ENCODE measurements around the gene CLPTM1. TPM values are rescaled to one million over a fixed set of nuclear protein-coding genes. Genes with fewer than 3 reads are reported as not detected.

Gene CLPTM1
- total RNA-seq, 2 donors from 2014 or later, result 63.1 to 69.3 TPM

DNA sequence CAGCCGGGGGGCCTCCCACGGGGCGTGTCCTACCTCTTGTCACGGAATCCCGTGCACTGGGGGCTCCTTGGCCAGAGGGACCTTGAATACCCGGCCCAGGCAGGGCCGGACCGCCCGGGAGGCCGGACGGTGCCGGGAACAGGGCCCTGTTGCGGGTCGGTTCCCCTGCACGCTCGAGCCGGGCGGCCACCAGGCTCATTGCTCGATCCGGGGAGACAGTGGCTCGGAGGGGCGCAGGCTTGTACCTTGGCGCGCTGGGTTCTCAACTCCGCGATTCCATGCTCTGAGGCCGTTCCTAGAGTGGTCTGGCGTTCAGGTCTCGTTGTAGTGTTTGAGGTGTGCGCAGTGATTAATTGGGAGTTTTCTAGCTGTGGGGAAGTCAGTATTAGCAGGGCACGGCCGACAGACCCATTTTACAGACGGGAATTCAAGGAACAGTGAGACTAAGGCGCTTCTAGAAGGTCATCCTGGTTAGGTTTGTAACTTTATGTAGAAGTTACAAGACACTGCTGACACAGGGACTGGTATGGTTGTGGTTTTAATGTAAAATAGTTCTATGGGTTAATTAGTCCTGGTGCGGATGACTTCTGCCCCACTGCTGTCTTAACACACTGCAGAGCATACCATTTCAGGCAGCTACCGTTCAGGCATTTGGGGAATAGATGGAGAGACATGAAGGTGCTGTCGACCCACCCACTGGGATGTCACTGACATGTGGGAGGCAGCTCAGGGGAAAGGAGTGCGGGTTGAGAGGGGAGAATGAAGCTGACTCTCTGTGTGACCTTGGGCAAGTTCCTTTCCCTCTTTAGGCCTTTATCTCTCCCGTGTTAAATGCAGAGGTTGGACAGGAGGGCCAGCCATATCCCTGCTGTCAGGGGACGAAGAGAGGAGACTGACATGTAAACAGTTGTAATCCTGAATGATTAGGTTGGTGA lies 592 bp downstream of the CLPTM1 start:
- H3K27ac ChIP-seq, result peak overlapping the region; percentile 49 to 89
- no peak for TF ChIP-seq CTCF (IDR thresholded peaks at IDR 0.05)
- ATAC-seq (ENCODE audit: insufficient number of reproducible peaks, low FRiP score, low read depth) (no peak), DNase-seq (ENCODE audit: low spot score) (no peak)
- no peaks in the 10 kb centered on the region for H3K9me3 ChIP-seq
- H3K4me3 ChIP-seq, result peak overlapping the region; percentile 99
- H3K27me3 ChIP-seq (replicated peaks; ENCODE audit: insufficient read depth), result no peaks in the 10 kb centered on the region
- peaks cover 12 to 42% of the 10 kb centered on the region in 2 donors for H3K4me1 ChIP-seq (ENCODE audit: control insufficient read depth in 1 of 2, low read depth in 2 of 2)
- H3K36me3 ChIP-seq, result peaks cover 7% of the 10 kb centered on the region

DNA sequence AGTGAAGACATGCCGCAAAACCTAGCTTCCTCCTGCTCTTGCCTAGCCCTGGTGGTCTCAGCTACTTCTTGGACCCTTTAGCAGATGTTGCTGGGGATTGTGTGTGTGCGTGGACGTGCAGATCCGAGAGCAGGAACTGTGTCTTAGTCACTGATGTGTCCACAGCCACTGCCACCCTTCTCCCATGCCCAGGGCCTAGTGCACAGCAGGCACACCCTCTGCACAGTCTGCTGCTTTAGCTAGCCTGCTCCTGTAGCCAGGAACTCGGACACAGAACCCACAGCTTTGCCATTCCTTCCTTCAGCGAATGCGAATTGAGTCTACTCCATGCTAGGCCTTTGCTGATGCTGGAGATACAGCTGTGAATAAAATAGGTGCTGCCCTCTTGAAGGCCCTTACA lies 2.3 kb downstream of the CLPTM1 start:
- H3K9me3 ChIP-seq, result no peaks in the 10 kb centered on the region
- ATAC-seq (ENCODE audit: insufficient number of reproducible peaks, low FRiP score, low read depth) (no peak), DNase-seq (ENCODE audit: low spot score) (no peak)
- H3K4me3 ChIP-seq, result no peak overlapping the region
- H3K27me3 ChIP-seq (replicated peaks; ENCODE audit: insufficient read depth), result no peaks in the 10 kb centered on the region
- no peak overlapping the region for H3K27ac ChIP-seq
- H3K4me1 ChIP-seq (ENCODE audit: control insufficient read depth in 1 of 2, low read depth in 2 of 2), result peaks cover 12 to 36% of the 10 kb centered on the region in 2 donors
- no peak for TF ChIP-seq CTCF (IDR thresholded peaks at IDR 0.05)
- H3K36me3 ChIP-seq, result peaks cover 13% of the 10 kb centered on the region

DNA sequence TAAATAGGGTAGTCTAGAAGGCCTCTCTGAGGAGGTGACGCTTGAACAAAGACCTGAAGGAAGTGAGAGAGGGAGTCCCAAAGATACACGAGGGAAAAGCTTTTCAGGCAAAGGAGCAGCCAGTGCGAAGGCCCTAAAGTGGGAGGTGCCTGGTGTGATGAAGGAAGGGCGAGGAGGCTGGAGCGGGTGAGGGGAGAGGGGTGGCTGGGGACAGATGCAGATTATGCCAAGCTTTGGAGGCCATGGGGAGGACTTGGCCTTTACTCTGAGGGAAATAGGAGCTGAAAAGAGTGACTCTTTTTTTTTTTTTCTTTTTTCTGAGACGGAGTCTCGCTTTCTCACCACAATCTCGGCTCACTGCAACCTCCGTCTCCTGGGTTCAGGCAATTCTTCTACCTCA lies 2.9 kb downstream of the CLPTM1 start:
- Histone ChIP-seq H3K27me3 (replicated peaks; ENCODE audit: insufficient read depth) (no peaks in the 10 kb centered on the region), H3K9me3 (no peaks in the 10 kb centered on the region), H3K36me3 (peaks cover 17% of the 10 kb centered on the region), H3K4me1 (ENCODE audit: control insufficient read depth in 1 of 2, low read depth in 2 of 2) (peaks cover 12 to 36% of the 10 kb centered on the region in 2 donors), H3K4me3 (no peak overlapping the region), H3K27ac (no peak overlapping the region)
- no peak for DNase-seq (ENCODE audit: low spot score)
- TF ChIP-seq CTCF (IDR thresholded peaks at IDR 0.05), result no peak
- no peak for ATAC-seq (ENCODE audit: insufficient number of reproducible peaks, low FRiP score, low read depth)

DNA sequence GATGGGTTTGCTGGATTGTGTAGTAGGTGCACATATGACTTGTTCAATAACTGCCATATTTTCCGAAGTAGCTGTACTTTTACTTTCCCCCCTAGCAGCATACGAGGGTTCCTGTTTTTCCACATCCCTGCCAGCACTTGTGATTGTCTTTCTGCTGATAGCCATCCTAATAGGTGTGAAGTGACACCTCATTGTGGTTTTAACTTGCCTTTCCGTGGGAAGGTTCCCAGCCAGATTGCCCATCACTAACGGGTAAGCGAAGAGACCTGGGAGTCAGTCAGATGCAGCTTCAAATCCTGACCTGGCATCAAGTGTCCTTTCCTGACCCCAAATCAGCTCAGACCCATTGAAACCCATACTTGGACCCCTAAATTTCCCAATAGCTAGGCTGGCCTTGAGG lies 4.5 kb downstream of the CLPTM1 start:
- no peak overlapping the region for H3K27ac ChIP-seq
- DNase-seq (ENCODE audit: low spot score) (no peak), ATAC-seq (ENCODE audit: insufficient number of reproducible peaks, low FRiP score, low read depth) (no peak)
- no peaks in the 10 kb centered on the region for H3K9me3 ChIP-seq
- H3K4me3 ChIP-seq, result no peak overlapping the region
- H3K4me1 ChIP-seq (ENCODE audit: control insufficient read depth in 1 of 2, low read depth in 2 of 2), result peaks cover 12 to 23% of the 10 kb centered on the region in 2 donors
- H3K36me3 ChIP-seq, result peaks cover 28% of the 10 kb centered on the region
- TF ChIP-seq CTCF (IDR thresholded peaks at IDR 0.05), result no peak
- H3K27me3 ChIP-seq (replicated peaks; ENCODE audit: insufficient read depth), result no peaks in the 10 kb centered on the region

- ATAC-seq (ENCODE audit: insufficient number of reproducible peaks, low FRiP score, low read depth) (no peak), DNase-seq (ENCODE audit: low spot score) (no peak)
- Histone ChIP-seq H3K36me3 (peaks cover 36% of the 10 kb centered on the region), H3K9me3 (no peaks in the 10 kb centered on the region), H3K27me3 (replicated peaks; ENCODE audit: insufficient read depth) (no peaks in the 10 kb centered on the region), H3K4me1 (ENCODE audit: control insufficient read depth in 1 of 2, low read depth in 2 of 2) (peaks cover 8 to 18% of the 10 kb centered on the region in 2 donors), H3K4me3 (no peak overlapping the region), H3K27ac (no peak overlapping the region)
- TF ChIP-seq CTCF (IDR thresholded peaks at IDR 0.05), result no peak
Observed at GRCh38 chr19:44960906-44961728, 5.9 kb downstream of the CLPTM1 start.
